Lower lobe of right lung (tissue), 2 donors: ENCODE data around the gene ZMYND19. TPM values are rescaled to one million over a fixed set of nuclear protein-coding genes. Genes with fewer than 3 reads are reported as not detected.

Experiments used
- ATAC-seq, 2 donors: fragments of 200-7000 bp; cut with Tn5 transposase; one replicate each; pipeline ENCODE4 v1.9.1; 2020 to 2022; ENCODE audit warnings: mild to moderate bottlenecking in 2 of 2, moderate library complexity in 2 of 2
- DNase-seq: peaks from one replicate; pipeline ENCODE4 v3.0.0-alpha.2; 2020
- H3K27ac ChIP-seq: fragments of 200-600 bp; one replicate; pipeline ENCODE4 v1.8.0; 2022
- H3K27me3 ChIP-seq: fragments of 200-600 bp; one replicate; pipeline ENCODE4 v1.8.0; 2022; ENCODE audit warnings: low read depth
- H3K36me3 ChIP-seq: fragments of 200-600 bp; one replicate; pipeline ENCODE4 v1.8.0; 2022; ENCODE audit warnings: mild to moderate bottlenecking
- H3K4me1 ChIP-seq: fragments of 200-600 bp; one replicate; pipeline ENCODE4 v1.8.0; 2022
- H3K4me3 ChIP-seq: fragments of 200-600 bp; one replicate; pipeline ENCODE4 v1.8.0; 2022; ENCODE audit warnings: mild to moderate bottlenecking
- H3K9me3 ChIP-seq: fragments of 200-600 bp; one replicate; pipeline ENCODE4 v1.8.0; 2022
- intact Hi-C: fragments of 100-400 bp; cut with DNase I; formaldehyde crosslinking; loops from one replicate; pipeline ENCODE4 v1.11.0; 2022
- total RNA-seq: library from RNA; stranded (reverse); fragmentation: NEBNext Ultra II Directional; extraction: Animal tissue kit (Norgen Biotek cat#: 25700); gene quantifications from one replicate; pipeline ENCODE4 v1.2.1, GENCODE V29; 2021
- TF ChIP-seq, protein P1 (sequence below): fragments of 200-600 bp; IDR thresholded peaks from one replicate; pipeline ENCODE4 v1.8.0; 2022; ENCODE audit warnings: antibody characterized with exemption, mild to moderate bottlenecking
- donor health status: DM: no; HTN: yes; CAD: no; lungs with severe emphysema.

ZMYND19 gene
- total RNA-seq, 1 donor from 2014 or later, result 15.2 TPM

DNA sequence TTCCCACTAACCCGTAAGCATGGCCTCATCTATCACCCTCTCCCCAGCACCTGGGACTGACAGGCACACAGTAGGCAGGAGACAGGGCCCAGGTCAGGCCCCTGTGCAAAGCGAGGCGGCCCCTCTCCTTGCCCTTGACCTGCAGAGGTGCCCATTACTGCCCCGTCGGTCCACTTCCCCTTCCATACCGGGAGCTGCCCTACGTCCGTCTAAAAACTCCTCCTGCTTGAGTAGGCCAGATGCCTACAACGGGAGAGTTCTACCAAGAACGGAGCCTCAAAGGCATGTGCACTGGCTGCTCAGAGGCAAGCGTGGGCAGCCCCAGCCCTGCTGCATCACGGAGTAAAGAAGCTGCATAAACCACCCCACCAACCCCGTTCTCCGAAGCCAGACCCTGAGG lies 7.0 kb downstream of the ZMYND19 start:
- intact Hi-C loops, result no loop called here
- H3K4me3 ChIP-seq, result no peak overlapping the region
- H3K27me3 ChIP-seq, result no peaks in the 10 kb centered on the region
- TF ChIP-seq, protein P1, sequence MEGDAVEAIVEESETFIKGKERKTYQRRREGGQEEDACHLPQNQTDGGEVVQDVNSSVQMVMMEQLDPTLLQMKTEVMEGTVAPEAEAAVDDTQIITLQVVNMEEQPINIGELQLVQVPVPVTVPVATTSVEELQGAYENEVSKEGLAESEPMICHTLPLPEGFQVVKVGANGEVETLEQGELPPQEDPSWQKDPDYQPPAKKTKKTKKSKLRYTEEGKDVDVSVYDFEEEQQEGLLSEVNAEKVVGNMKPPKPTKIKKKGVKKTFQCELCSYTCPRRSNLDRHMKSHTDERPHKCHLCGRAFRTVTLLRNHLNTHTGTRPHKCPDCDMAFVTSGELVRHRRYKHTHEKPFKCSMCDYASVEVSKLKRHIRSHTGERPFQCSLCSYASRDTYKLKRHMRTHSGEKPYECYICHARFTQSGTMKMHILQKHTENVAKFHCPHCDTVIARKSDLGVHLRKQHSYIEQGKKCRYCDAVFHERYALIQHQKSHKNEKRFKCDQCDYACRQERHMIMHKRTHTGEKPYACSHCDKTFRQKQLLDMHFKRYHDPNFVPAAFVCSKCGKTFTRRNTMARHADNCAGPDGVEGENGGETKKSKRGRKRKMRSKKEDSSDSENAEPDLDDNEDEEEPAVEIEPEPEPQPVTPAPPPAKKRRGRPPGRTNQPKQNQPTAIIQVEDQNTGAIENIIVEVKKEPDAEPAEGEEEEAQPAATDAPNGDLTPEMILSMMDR, result no peak
- H3K4me1 ChIP-seq, result peaks cover 8% of the 10 kb centered on the region
- no peaks in the 10 kb centered on the region for H3K9me3 ChIP-seq
- DNase-seq (no peak), ATAC-seq (no peak)
- peaks cover 56% of the 10 kb centered on the region for H3K36me3 ChIP-seq
- no peak overlapping the region for H3K27ac ChIP-seq

DNA sequence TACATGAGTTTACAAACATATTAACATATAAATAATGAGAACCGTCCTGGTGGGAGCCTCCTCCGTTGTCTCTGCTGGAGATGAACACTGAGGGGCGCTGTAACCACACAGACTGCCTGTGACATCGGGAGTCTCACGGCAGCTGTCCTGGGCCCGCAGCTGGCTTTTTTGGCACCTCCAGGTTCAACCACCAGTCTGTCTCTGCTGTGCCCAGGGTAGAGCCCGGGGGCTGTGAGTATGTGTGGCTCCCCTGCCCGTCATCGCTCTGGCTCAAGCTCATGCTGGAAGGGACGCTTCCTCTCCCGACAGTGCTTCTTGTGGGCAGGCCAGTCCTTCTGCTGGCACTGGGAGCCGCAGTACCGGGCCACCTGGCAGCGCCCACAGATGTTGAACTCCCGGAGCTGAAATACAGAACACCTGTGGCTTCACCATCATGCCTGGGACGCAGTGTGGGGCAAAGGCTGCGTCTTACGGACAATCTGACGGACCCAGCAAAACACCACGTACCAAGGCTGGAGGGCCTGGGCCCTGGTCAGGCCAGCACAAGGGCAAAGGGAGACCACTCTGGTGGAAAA lies 7.9 kb downstream of the ZMYND19 start:
- intact Hi-C loops, result no loop called here
- TF ChIP-seq, protein P1, result peak; percentile 31
- H3K27me3 ChIP-seq, result no peaks in the 10 kb centered on the region
- H3K27ac ChIP-seq, result no peak overlapping the region
- H3K36me3 ChIP-seq, result peaks cover 46% of the 10 kb centered on the region
- no peak overlapping the region for H3K4me3 ChIP-seq
- ATAC-seq (no peak), DNase-seq (peak; percentile 46)
- H3K4me1 ChIP-seq, result peaks cover 15% of the 10 kb centered on the region
- H3K9me3 ChIP-seq, result no peaks in the 10 kb centered on the region

DNA sequence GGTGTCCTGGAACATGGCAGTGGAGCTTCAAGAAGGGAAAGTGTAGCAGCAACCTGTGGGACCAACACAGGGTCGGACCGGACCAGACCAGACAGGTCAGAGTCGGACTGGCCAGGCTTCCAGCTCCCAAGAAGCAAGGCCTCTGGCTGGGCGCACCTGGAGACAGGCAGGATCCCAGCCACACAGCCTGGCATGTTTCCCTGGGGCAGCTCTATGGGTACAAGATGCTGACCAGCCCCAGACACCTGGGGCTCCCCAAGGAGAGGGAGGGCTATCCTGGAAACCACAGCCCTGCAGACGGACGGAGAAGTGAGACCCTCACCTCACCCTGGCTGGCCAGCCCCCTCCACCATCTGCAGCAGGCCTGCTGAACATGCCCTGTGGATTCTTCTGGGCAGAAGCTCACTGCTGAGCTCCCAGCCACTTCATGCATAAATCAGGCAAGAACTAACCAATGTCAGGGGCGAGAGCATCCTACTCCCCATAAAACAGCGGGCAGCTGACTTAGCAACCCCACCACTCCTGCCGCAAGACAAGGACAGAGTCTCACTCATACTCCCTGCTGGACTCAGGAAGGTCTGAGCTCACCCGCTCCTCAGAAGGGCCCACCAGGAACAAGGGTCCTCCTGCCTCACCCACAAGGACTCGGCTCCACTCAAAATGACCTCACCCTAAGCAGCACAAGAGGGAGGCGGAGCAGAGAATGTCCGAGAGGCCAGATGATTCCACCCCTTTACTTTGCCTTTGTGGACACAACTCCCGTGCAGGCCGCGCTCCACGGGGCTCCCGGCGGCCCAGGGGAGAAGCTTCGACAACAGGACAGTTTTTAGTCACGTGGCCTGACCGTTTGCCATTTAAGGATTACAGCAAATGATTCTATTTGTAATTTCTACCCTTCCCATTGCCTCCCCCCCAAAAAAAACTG lies 8.7 kb downstream of the ZMYND19 start:
- TF ChIP-seq, protein P1, result no peak
- H3K4me1 ChIP-seq, result peaks cover 22% of the 10 kb centered on the region
- DNase-seq (no peak), ATAC-seq (no peak)
- intact Hi-C loops, result no loop called here
- H3K4me3 ChIP-seq, result no peak overlapping the region
- no peak overlapping the region for H3K27ac ChIP-seq
- H3K9me3 ChIP-seq, result no peaks in the 10 kb centered on the region
- peaks cover 39% of the 10 kb centered on the region for H3K36me3 ChIP-seq
- no peaks in the 10 kb centered on the region for H3K27me3 ChIP-seq

DNA sequence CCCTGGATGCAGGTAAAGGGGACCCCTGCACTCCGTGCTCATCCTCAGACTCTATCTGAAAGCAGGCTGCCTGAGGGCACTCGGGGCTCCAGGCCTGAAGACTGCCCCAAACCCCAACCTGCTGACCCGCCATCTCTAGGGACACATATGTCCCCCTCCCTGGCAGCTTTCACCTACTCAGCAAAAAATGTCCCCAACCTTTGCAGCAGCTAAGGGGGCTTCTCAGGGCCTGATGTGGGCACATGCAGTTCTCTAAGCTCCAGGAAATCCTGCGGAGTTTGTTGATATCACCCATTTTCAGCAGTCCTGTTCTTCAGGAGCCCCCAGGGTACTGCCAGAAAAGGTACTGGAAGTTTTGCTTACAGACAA lies 9.4 kb downstream of the ZMYND19 start:
- intact Hi-C loops, result no loop called here
- DNase-seq (no peak), ATAC-seq (no peak)
- Histone ChIP-seq H3K27ac (no peak overlapping the region), H3K4me3 (no peak overlapping the region), H3K4me1 (peaks cover 27% of the 10 kb centered on the region), H3K27me3 (no peaks in the 10 kb centered on the region), H3K9me3 (no peaks in the 10 kb centered on the region), H3K36me3 (peaks cover 40% of the 10 kb centered on the region)
- TF ChIP-seq, protein P1, result no peak

DNA sequence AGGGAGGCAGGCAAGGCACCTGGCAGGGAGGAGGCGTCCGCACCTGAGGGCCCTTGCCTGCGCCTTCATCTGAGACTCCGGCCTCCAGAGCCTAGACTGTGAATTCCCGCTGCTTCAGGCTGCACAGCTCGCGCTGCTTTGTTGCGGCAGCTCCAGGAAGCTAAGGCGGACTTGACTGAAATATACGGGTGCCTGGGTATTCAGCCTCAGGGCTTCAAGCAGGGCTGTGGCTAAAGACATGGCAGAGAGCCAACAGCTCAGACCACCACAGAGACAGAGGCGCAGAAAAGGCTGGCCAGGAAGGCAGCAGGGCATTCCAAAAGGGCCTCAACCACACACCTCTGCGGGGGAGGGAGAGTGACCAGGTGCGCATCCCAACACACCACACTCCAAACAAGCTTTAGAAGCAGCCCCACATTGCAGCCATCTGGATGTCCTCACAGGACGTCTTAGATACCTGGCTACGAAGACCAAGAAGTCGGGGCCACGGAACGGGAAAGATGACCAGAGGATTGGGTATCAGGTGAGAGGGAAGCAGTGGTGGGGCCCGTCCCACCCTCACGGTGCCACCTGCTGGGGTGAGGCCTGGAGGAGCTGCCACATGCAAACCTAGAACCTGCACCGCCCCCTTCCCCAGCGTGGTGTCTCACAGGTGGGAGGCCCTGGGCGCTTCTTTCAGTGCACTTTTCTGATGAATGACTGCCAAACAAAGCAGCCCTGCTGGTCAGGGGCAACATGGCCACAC lies 9.9 kb downstream of the ZMYND19 start:
- TF ChIP-seq, protein P1, result no peak

More for the DNA sequence above, 9.9 kb downstream of the ZMYND19 start:
- Histone ChIP-seq H3K27me3 (no peaks in the 10 kb centered on the region), H3K4me3 (no peak overlapping the region), H3K36me3 (peaks cover 40% of the 10 kb centered on the region), H3K27ac (no peak overlapping the region), H3K9me3 (no peaks in the 10 kb centered on the region), H3K4me1 (peaks cover 27% of the 10 kb centered on the region)
- ATAC-seq (no peak), DNase-seq (no peak)
- intact Hi-C loops, result no loop called here
